DMS53 (cell line): ENCODE measurements around the gene LAIR1.
A peak's percentile ranks its signal among the peaks of the same experiment; 100 is the strongest.
"Not testable (repeated sequence)": the region's sequence is repeated elsewhere in the genome, so short reads cannot be mapped to it uniquely, and the experiment has no call there.

Source experiments
- DNase-seq: peaks from one replicate; lab custom pipeline; 2025; lab: John Stamatoyannopoulos, UW

LAIR1 gene, protein sequence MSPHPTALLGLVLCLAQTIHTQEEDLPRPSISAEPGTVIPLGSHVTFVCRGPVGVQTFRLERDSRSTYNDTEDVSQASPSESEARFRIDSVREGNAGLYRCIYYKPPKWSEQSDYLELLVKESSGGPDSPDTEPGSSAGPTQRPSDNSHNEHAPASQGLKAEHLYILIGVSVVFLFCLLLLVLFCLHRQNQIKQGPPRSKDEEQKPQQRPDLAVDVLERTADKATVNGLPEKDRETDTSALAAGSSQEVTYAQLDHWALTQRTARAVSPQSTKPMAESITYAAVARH

DNA sequence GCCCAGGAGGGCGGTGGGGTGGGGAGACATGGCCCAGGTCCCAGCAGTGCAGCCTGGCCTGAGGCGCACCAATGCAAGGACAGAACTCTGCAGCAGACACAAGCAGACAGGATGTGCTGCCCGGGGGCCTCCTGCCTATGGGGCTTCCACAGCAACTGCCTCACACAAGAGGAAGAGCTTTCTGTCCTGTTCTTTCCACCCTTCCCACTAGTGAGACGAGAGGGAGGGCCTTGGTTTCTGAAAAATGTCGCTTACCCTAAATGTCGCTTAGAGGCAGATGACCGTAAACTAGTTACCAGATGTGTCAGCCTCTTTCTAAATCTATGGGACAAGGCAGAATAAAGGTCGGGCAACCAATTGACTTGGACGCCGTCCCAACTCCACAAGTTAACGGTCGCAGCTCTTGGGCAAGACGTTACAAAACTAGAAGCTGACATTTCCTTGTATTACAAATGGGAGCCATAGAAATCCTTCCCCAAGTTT, at the start of gene LAIR1:
Gene LAIR1, minus strand, starts transcription at position 157 of the 483 bp plus-strand sequence. Its CDS starts 127 bp downstream, at position 30.
- no peak for DNase-seq

DNA sequence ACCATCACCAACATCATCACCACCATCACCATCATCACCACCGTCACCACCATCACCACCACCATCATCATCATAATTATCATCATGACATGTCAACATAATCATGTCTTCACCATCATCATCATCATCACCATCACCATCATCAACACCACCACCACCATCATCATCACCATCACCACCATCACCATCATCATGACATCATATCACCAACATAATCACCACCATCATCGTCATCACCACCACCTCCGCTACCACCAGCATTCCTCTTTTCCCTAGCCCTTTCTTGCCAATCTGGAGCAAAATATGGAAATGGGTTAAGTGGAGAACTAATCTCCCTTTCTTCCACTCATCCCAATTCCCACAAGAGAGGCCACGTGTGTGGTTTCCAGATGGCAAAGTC, 49.4 kb upstream of the LAIR1 start:
- DNase-seq, result no peak

DNA sequence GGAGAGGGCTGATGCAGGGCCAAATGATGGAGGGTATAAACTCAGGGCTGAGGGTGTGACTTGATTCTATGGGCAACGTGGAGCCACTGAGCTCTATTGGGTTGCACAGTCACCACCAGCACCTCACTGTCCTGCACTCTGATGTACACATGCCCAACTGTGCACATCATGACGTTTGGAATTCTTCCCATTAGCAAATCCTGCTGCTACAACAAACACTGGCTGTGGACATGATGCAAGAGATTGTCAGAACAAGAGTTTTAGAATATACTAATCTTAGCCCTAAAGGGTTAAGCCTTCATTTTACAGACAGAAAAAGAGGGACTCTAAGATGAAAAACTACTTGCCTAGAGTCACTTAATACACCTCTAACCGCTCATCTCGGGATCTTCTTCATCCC, 48.1 kb upstream of the LAIR1 start:
- DNase-seq, result no peak

DNA sequence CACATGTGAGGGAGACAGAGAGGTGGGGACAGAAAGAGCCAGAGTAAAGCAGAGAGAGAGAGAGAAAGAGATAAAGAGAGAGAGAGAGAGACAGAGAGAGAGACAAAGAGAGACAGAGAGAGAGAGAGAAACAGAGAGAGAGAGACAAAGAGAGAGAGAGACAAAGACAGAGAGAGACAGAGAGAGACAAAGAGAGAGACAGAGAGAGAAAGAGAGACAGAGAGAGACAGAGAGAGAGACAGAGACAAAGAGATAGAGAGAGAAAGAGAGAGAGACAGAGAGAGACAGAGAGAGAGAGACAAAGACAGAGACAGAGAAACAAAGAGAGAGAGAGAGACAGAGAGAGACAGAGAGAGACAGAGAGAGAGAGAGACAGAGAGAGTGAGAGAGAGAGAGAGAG, 46.3 kb upstream of the LAIR1 start:
- DNase-seq, result no peak

- no peak for DNase-seq
These were observed 43.8 kb upstream of the LAIR1 start for GRCh38 chr19:54408456-54409026.

DNA sequence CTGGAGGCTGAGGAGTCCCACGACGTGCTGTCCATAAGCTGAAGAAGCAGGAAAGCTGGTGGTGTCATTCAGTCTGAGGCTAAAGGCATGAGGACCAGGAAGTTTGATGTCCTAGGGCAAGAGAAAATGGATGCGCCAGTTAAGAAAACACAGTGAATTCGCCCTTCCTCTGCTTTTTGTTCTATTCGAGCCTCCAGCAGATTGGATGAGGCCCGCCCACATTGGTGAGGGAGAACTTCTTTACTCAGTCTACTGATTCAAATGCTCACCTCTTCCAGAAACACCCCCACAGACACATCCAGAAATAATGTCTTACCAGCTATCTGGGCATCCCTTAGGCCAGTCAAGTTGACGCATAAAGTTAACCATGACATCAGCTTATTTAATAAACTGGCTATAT, 43.0 kb upstream of the LAIR1 start:
- no peak for DNase-seq

- no peak for DNase-seq
These were observed 40.9 kb upstream of the LAIR1 start for GRCh38 chr19:54405628-54406027.

- no peak for DNase-seq
These were observed 38.3 kb upstream of the LAIR1 start for GRCh38 chr19:54403054-54403453.

- DNase-seq, result no peak
These were observed 36.2 kb upstream of the LAIR1 start for GRCh38 chr19:54400913-54401312.

DNA sequence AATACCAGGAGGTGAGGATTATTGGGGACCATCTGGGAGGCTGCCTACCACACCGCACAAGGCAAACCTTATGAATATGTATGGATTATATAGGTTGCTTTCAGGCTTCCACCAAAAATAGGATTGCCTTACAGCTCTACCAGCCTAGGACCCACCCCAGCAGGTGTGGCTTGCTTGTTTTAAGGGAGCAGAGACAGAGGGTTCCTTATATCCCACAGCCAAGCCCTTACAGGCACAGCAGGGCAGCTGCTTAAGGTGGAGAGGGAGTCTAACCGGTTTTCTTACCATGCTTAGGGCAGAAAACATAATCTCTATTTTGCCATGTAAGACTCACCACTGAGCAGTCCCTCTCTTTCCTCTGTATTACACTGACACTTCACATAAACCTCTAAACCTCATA, 34.5 kb upstream of the LAIR1 start:
- no peak for DNase-seq

DNA sequence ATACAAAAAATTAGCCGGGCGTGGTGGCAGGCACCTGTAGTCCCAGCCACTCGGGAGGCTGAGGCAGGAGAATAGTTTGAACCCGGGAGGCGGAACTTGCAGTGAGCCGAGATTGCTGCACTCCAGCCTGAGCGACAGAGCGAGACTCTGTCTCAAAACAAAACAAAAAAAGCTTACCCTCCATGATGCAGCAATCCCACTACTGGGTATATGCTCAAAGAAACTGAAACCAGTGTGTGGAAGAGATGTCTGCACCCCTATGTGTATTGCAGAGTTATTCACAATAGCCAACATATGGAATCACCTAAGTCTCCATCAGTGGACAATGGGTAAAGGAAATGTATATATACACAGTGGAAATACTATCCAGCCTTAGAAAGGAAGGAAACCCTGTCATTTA, 31.0 kb upstream of the LAIR1 start:
- no peak for DNase-seq

DNA sequence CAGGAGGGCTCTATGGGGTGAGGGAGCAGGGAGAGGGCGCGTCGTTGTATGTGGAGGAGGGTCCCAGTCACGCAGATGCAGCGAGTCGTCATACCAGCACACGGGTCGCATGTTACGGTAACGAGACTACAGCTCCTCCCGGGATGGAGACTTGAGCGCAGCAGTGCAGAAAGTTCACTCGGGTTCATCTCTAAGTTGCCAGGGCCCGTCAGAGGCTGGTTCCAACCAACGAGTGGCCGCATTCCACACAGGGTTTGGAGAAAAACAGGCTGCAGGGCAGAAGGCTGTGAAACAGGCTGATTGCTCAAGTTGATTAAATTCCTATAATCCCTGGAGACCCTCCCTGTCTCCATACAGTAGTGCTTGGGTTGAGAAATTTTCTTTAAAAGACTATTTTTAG, 28.6 kb upstream of the LAIR1 start:
- no peak for DNase-seq

- DNase-seq, result no peak
These were observed 27.4 kb upstream of the LAIR1 start for GRCh38 chr19:54392105-54392504.

DNA sequence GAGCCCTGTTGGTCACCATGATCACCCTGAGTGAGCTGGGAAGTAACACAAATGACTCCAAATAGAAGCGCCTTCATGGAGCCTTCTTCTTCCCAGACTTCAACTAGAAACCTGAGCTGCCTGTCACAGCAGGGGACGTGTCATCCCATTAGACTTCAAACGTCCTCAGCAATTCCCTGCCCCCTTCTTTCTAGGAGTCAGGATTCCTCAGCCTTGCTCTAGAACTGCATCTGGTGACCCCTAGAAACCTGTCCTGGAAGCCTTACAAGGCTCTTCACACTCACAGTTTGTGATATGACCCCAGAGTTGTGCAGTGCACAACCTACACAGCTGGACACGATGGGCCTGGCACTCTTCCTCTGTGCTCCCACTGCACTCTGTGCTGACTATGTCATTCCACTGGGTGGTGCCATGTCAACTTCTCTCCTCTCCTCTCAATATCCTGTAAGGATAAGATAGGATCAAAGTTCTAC, 26.9 kb upstream of the LAIR1 start:
- peak; percentile 16 for DNase-seq

DNA sequence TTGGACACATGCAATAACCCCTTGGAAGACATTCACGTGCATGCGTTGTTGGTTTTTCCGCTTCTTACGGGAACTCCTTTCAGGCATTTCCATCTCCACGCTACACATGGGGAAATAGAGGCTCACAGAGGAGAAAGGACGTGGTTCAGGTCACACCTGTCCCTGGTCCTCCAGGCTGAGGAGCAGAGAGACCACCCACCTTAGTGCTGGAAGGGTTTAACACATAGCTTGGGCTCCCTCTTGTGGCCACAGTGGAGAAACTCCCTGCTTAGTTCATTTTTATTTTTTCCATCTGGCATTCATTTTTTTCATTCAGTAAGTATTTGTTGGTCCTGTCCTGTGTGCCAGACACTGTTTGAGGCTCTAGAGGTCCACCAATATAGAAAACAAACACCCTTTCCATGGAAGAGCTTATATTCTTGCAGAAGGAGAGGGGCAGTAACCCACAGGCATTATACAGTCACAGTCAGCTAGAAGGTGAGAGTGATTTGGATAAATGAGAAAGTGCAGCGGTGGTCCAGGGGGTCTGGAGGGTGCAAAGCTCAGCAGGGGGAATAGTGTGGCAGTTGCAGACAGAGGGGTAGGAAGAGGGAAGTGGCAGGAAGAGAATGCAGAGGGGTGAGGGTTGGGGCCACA, 26.3 kb upstream of the LAIR1 start:
- DNase-seq, result peak; percentile 76

GRCh38 chr19:54389553-54389952, 24.8 kb upstream of the LAIR1 start:
- no peak for DNase-seq

DNA sequence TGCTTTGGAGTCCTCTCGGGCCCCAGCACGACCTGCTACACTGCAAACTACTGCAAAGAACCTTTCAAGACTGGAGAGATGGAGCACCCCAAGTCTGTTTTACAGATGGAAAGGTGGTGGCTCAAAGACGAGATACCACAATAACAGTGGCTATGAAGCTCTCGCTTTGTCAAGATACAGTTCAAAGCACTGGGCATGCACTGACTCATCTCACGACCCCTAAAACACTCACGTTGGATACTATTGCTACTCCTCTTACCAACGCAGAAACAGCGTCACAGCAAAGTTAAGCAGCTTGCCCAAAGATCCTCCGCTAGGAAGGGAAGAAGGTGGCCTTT, 24.0 kb upstream of the LAIR1 start:
- DNase-seq, result no peak

DNA sequence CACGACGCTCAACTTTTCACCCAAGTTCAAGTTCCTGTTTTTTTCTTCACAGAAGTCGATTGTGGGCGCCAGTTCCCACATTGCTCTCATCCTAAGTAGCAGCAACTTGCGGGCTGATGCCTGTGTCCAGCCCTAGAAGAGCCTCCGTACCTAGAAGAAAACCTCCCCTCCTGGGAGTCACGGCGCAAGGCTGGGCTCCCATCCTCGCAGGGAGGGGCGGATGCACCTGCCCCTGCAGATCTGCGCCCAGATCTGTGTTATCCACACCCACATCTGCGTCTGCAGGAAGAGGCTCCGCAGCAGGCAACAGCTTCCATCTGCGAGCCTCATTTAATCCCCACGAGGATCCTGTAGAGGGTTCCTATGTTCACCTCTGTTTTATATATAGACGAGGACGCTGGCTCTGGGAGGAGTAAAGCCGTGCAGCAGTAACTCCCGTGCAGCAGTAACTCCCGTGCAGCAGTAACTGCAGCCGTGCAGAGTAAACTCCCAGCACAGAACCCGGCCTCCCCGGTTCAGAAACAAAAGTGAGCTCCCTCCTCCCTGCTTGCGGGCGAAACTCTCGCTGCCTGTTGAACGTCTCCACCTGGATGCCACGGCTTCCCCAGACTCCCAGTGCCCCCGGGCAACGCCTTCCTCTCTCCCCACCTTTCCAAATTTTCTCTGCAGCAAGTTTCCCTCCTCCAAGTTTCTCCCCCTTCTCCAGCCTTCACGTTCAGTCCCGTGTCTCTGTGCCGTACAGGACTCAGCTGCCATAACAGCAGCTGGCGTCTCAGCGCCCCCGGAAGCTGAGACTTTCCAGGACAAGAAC, 23.5 kb upstream of the LAIR1 start:
- DNase-seq, result peak; percentile 29

DNA sequence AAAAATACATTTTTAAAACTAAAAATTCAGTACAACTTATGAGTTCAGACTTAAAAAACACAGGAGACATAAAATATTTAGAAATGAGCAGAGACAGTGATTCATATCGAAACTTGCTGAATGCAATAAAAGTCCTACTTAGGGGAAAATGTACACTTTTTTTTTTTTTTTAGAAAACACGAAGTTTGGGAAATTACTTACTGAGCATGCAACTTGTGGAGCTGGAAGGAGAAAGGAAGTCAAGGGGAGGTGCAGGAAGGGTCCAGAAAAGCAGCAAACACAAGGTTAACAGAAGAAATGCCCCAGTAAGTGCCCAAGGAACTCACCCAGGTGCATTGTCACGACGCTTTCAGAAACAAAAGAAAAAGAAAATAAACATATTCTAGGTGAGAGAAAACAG, 18.6 kb upstream of the LAIR1 start:
- no peak for DNase-seq

DNA sequence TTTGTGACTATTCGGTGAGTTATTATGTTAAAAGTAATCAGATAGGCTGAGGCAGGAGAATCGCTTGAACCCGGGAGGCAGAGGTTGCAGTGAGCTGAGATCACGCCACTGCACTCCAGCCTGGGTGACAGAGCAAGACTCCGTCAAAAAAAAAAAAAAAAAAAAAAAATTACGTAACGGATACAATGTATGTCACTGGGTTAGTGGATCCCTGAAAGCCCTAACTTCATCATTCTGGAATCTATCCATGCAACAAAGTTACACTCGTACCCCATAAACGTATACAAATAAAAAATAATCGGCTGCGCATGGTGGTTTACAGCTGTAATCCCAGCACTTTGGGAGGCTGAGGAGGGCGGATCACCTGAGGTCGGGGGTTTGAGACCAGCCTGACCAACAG, 17.3 kb upstream of the LAIR1 start:
- not testable (repeated sequence) for DNase-seq

DNA sequence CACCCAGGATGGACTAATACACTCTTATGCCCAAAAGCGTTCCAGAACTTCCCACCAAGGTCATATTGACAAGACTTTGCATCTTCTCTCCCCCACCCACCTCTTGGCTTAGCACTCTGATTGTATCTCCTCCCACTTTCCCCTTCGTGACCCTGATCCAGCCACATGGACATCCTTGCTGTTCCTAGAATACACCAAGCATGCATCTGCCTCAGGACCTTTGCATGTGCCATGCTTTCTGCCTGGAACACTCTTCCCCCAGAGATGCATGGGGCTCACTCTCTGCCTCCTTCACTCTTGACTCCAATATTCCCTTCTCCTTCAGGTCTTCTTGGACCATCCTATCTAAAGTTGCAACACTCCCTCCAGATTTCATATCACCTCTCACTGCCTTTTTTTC, 16.2 kb upstream of the LAIR1 start:
- no peak for DNase-seq

- no peak for DNase-seq
These were observed 14.5 kb upstream of the LAIR1 start for GRCh38 chr19:54379187-54379678.
